SK-N-SH (cell line): ENCODE measurements around the gene LLGL1.

Experiments
- CTCF ChIP-seq: fragments of 200-600 bp; sonication (generic); IDR thresholded peaks from 2 replicates; pipeline ENCODE4 v1.6.1; 2017; ENCODE audit warnings: antibody characterized with exemption, mild to moderate bottlenecking, moderate library complexity
- ELF1 ChIP-seq: IDR thresholded peaks from 2 replicates; pipeline ENCODE4 v1.4.0; 2012
- EZH2phosphoT487 ChIP-seq: fragments of 200-600 bp; sonication (generic); IDR thresholded peaks from 2 replicates; pipeline ENCODE4 v1.6.1; 2017; ENCODE audit warnings: low read depth, mixed run types, mild to moderate bottlenecking, antibody characterized with exemption, moderate library complexity, borderline replicate concordance
- FOXJ3 ChIP-seq: sonication (generic); formaldehyde crosslinking; IDR thresholded peaks from 2 replicates; pipeline ENCODE4 v1.5.1; 2020; ENCODE audit warnings: mild to moderate bottlenecking, missing genetic modification reagents
- MAX ChIP-seq: IDR thresholded peaks from 2 replicates; pipeline ENCODE4 v1.4.0; 2012; ENCODE audit warnings: low read depth
- POLR2AphosphoS5 ChIP-seq: IDR thresholded peaks from 2 replicates; pipeline ENCODE4 v1.6.1; 2012; ENCODE audit warnings: low read depth, low read length
- RCOR1 ChIP-seq: fragments of 150-350 bp; IDR thresholded peaks from 2 replicates; pipeline ENCODE4 v1.6.1; 2017; ENCODE audit warnings: antibody characterized with exemption, low read length
- REST ChIP-seq: IDR thresholded peaks from 2 replicates; pipeline ENCODE4 v1.6.1; 2012; ENCODE audit warnings: mild to moderate bottlenecking, low read depth, low read length, moderate library complexity
- RFX5 ChIP-seq: IDR thresholded peaks from 2 replicates; pipeline ENCODE4 v1.6.1; 2012; ENCODE audit warnings: mild to moderate bottlenecking, improper control_type of control experiment, low read length
- SIN3A ChIP-seq: IDR thresholded peaks from 2 replicates; pipeline ENCODE4 v1.6.1; 2012; ENCODE audit warnings: low read depth, mild to moderate bottlenecking, low read length, moderate library complexity, borderline replicate concordance
- USF2 ChIP-seq: fragments of 150-350 bp; IDR thresholded peaks from 2 replicates; pipeline ENCODE4 v1.6.1; 2017; ENCODE audit warnings: antibody characterized with exemption, low read length, low read depth, borderline replicate concordance

- no peak for TF ChIP-seq REST
- no peak for TF ChIP-seq CTCF
- no peak for TF ChIP-seq RCOR1
- TF ChIP-seq RFX5 = no peak
- TF ChIP-seq SIN3A = no peak
- no peak for TF ChIP-seq MAX
- TF ChIP-seq EZH2phosphoT487 = no peak
- no peak for TF ChIP-seq POLR2AphosphoS5
- no peak for TF ChIP-seq ELF1
- no peak for TF ChIP-seq FOXJ3 (CRISPR knock-in tag)
- TF ChIP-seq USF2 = no peak
Observed at GRCh38 chr17:18194394-18194793, 31.0 kb upstream of the LLGL1 start.
